Subcutaneous adipose tissue (tissue), 4 donors: Measurements from ENCODE around the gene CLEC11A. TPM values are rescaled to one million over a fixed set of nuclear protein-coding genes. Genes with fewer than 3 reads are reported as not detected.

Source experiments
- CTCF ChIP-seq: fragments of 450-650 bp; IDR thresholded peaks from one replicate; pipeline ENCODE4 v1.5.1; 2016; ENCODE audit warnings: low read depth, mild to moderate bottlenecking, control low read depth, antibody characterized with exemption, moderate library complexity
- total RNA-seq, 4 donors: library from RNA; depleted of rRNA; stranded (reverse); fragments of >200 nt; gene quantifications; one replicate each; pipeline ENCODE4 v1.1.0, GENCODE V29; 2016

CLEC11A gene
- total RNA-seq, 4 donors from 2014 or later: 4.1 to 23.5 (median 9.6) TPM

GRCh38 chr19:50708179-50708879 is 14.8 kb upstream of the CLEC11A start:
- no peak for TF ChIP-seq CTCF

- TF ChIP-seq CTCF: no peak
Observed at GRCh38 chr19:50710094-50710493, 13.1 kb upstream of the CLEC11A start.

GRCh38 chr19:50710612-50711011 is 12.6 kb upstream of the CLEC11A start:
- TF ChIP-seq CTCF: no peak

GRCh38 chr19:50711196-50711595 is 12.0 kb upstream of the CLEC11A start:
- no peak for TF ChIP-seq CTCF

- no peak for TF ChIP-seq CTCF
Observed at GRCh38 chr19:50711805-50712204, 11.4 kb upstream of the CLEC11A start.

GRCh38 chr19:50712833-50713232 is 10.3 kb upstream of the CLEC11A start:
- TF ChIP-seq CTCF: no peak

GRCh38 chr19:50713556-50714236 is 9.5 kb upstream of the CLEC11A start:
- TF ChIP-seq CTCF: no peak
